ENCODE results near the gene XK. TPM values are rescaled to one million over a fixed set of nuclear protein-coding genes. Genes with fewer than 3 reads are reported as not detected.

XK gene
- total RNA-seq, 1 experiment from 2014 or later, result 0.04 TPM

DNA sequence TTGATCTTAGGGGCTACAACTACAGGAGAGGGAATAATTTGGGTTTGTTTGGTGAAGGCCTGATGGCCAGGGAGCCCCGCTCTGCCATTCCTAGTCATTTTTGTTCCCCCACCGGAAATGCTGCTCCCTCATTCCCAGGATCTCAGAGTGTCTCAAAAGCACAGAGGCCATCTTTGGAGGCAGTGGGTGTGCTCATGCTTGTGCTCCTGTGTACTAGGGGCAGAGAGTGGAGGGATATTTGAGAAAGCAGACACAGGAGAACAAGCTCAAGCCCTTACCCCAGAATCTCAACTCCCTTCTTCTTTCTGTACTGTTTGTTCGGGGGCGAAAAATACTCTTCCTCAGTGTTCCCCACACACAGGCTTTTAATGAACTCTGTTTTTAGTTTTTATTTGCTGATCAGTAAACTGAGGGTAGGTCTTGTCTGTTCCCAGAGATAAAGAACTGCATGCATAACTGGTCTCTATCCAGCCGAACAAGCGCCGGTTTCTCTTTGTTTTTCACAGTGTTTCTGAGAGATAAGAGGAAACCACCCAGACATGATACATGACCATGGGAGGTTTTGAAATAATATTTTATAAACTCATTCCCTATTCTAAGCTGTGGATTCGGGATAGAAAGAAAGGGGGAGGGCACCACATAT is 32.9 kb upstream of the XK start:
- no peaks in the 10 kb centered on the region for H3K27me3 ChIP-seq (ENCODE audit: low read length)
- H3K4me1 ChIP-seq (ENCODE audit: low read length), result no peaks in the 10 kb centered on the region
- H3K4me3 ChIP-seq (ENCODE audit: low read length), result no peak overlapping the region
- no peak overlapping the region for H3K4me2 ChIP-seq (ENCODE audit: low read depth, low read length, poor library complexity, severe bottlenecking)
- no peak overlapping the region for H3K9ac ChIP-seq (ENCODE audit: low read length)
- no peak overlapping the region for H3K27ac ChIP-seq (ENCODE audit: low read length)
- H2AFZ ChIP-seq (ENCODE audit: low read length), result no peak overlapping the region
- no peak for DNase-seq
- no peaks in the 10 kb centered on the region for H3K79me2 ChIP-seq (ENCODE audit: low read length)
- no peaks in the 10 kb centered on the region for H3K9me2 ChIP-seq (replicated peaks; ENCODE audit: insufficient read depth, low read length)
- H3K36me3 ChIP-seq (ENCODE audit: insufficient read depth, low read length), result no peaks in the 10 kb centered on the region
- no peaks in the 10 kb centered on the region for H3K9me3 ChIP-seq (ENCODE audit: low read length)
- H4K20me1 ChIP-seq (ENCODE audit: insufficient read depth, low read depth, low read length), result no peaks in the 10 kb centered on the region

GRCh38 chrX:37653397-37654085 is 32.0 kb upstream of the XK start:
- Histone ChIP-seq H2AFZ (ENCODE audit: low read length) (no peak overlapping the region), H3K27ac (ENCODE audit: low read length) (no peak overlapping the region), H3K4me1 (ENCODE audit: low read length) (no peaks in the 10 kb centered on the region), H3K9me2 (replicated peaks; ENCODE audit: insufficient read depth, low read length) (no peaks in the 10 kb centered on the region), H3K79me2 (ENCODE audit: low read length) (no peaks in the 10 kb centered on the region), H4K20me1 (ENCODE audit: insufficient read depth, low read depth, low read length) (no peaks in the 10 kb centered on the region), H3K27me3 (ENCODE audit: low read length) (no peaks in the 10 kb centered on the region), H3K4me2 (ENCODE audit: low read depth, low read length, poor library complexity, severe bottlenecking) (no peak overlapping the region), H3K9me3 (ENCODE audit: low read length) (no peaks in the 10 kb centered on the region), H3K4me3 (ENCODE audit: low read length) (no peak overlapping the region), H3K9ac (ENCODE audit: low read length) (no peak overlapping the region), H3K36me3 (ENCODE audit: insufficient read depth, low read length) (no peaks in the 10 kb centered on the region)
- no peak for DNase-seq

DNA sequence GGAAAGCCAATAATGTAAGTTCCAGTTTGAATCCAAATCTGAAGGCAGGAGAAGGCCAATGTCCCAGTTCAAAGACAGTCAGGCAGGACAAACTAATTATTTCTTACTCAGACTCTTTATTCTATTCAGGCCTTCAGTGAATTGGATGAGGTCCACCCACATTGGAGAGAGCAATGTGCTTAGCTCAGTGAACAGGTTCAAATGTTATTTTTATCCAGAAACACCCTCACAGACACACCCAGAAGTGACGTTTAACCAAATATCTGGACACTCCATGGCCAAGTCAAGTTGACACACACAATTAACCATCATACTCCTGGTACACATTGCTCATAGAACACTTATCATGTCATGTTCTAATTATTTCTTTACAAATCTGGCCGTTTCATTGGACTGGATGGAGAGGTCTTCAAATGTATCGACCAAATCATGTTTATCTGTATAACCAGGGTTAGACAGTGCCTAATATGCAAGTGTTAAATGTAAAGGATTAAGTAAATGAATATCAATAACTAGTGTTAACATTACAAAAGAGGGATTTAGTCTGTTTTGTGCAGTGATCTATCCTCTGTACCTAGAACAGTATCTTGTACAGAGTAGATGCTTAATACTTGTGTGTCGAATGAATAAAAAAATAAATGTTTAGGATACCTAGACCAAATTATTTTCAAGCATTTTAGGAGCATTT is 27.1 kb upstream of the XK start:
- DNase-seq, result no peak
- no peaks in the 10 kb centered on the region for H4K20me1 ChIP-seq (ENCODE audit: insufficient read depth, low read depth, low read length)
- H2AFZ ChIP-seq (ENCODE audit: low read length), result no peak overlapping the region
- H3K27ac ChIP-seq (ENCODE audit: low read length), result no peak overlapping the region
- no peaks in the 10 kb centered on the region for H3K9me3 ChIP-seq (ENCODE audit: low read length)
- no peaks in the 10 kb centered on the region for H3K9me2 ChIP-seq (replicated peaks; ENCODE audit: insufficient read depth, low read length)
- H3K9ac ChIP-seq (ENCODE audit: low read length), result no peak overlapping the region
- no peaks in the 10 kb centered on the region for H3K36me3 ChIP-seq (ENCODE audit: insufficient read depth, low read length)
- no peaks in the 10 kb centered on the region for H3K27me3 ChIP-seq (ENCODE audit: low read length)
- H3K79me2 ChIP-seq (ENCODE audit: low read length), result no peaks in the 10 kb centered on the region
- no peak overlapping the region for H3K4me2 ChIP-seq (ENCODE audit: low read depth, low read length, poor library complexity, severe bottlenecking)
- H3K4me1 ChIP-seq (ENCODE audit: low read length), result 0 out of 2 replicates have a peak, but pooled peaks cover 2% of the 10 kb centered on the region
- H3K4me3 ChIP-seq (ENCODE audit: low read length), result no peak overlapping the region

GRCh38 chrX:37659047-37659446 is 26.5 kb upstream of the XK start:
- no peak overlapping the region for H3K9ac ChIP-seq (ENCODE audit: low read length)
- no peaks in the 10 kb centered on the region for H3K79me2 ChIP-seq (ENCODE audit: low read length)
- H3K36me3 ChIP-seq (ENCODE audit: insufficient read depth, low read length), result no peaks in the 10 kb centered on the region

GRCh38 chrX:37662181-37662580 is 23.4 kb upstream of the XK start:
- no peaks in the 10 kb centered on the region for H3K36me3 ChIP-seq (ENCODE audit: insufficient read depth, low read length)
- no peaks in the 10 kb centered on the region for H4K20me1 ChIP-seq (ENCODE audit: insufficient read depth, low read depth, low read length)
- H3K27me3 ChIP-seq (ENCODE audit: low read length), result no peaks in the 10 kb centered on the region
- H3K4me2 ChIP-seq (ENCODE audit: low read depth, low read length, poor library complexity, severe bottlenecking), result no peak overlapping the region
- no peaks in the 10 kb centered on the region for H3K79me2 ChIP-seq (ENCODE audit: low read length)
- H3K4me3 ChIP-seq (ENCODE audit: low read length), result no peak overlapping the region
- no peaks in the 10 kb centered on the region for H3K9me2 ChIP-seq (replicated peaks; ENCODE audit: insufficient read depth, low read length)
- H2AFZ ChIP-seq (ENCODE audit: low read length), result no peak overlapping the region
- H3K4me1 ChIP-seq (ENCODE audit: low read length), result 0 out of 2 replicates have a peak, but pooled peaks cover 2% of the 10 kb centered on the region
- H3K27ac ChIP-seq (ENCODE audit: low read length), result no peak overlapping the region
- no peaks in the 10 kb centered on the region for H3K9me3 ChIP-seq (ENCODE audit: low read length)
- DNase-seq, result no peak
- H3K9ac ChIP-seq (ENCODE audit: low read length), result no peak overlapping the region

More at GRCh38 chrX:37659047-37659446, 26.5 kb upstream of the XK start:
- Histone ChIP-seq H3K4me1 (ENCODE audit: low read length) (0 out of 2 replicates have a peak, but pooled peaks cover 2% of the 10 kb centered on the region), H3K27ac (ENCODE audit: low read length) (no peak overlapping the region), H3K9me2 (replicated peaks; ENCODE audit: insufficient read depth, low read length) (no peaks in the 10 kb centered on the region), H3K4me2 (ENCODE audit: low read depth, low read length, poor library complexity, severe bottlenecking) (no peak overlapping the region), H2AFZ (ENCODE audit: low read length) (no peak overlapping the region), H3K9me3 (ENCODE audit: low read length) (no peaks in the 10 kb centered on the region), H3K4me3 (ENCODE audit: low read length) (no peak overlapping the region), H4K20me1 (ENCODE audit: insufficient read depth, low read depth, low read length) (no peaks in the 10 kb centered on the region), H3K27me3 (ENCODE audit: low read length) (no peaks in the 10 kb centered on the region)
- no peak for DNase-seq

GRCh38 chrX:37666516-37666915 is 19.1 kb upstream of the XK start:
- no peak overlapping the region for H3K9ac ChIP-seq (ENCODE audit: low read length)
- H2AFZ ChIP-seq (ENCODE audit: low read length), result no peak overlapping the region
- H4K20me1 ChIP-seq (ENCODE audit: insufficient read depth, low read depth, low read length), result no peaks in the 10 kb centered on the region
- H3K4me2 ChIP-seq (ENCODE audit: low read depth, low read length, poor library complexity, severe bottlenecking), result no peak overlapping the region
- no peak for DNase-seq
- H3K27me3 ChIP-seq (ENCODE audit: low read length), result no peaks in the 10 kb centered on the region
- no peak overlapping the region for H3K4me3 ChIP-seq (ENCODE audit: low read length)
- no peaks in the 10 kb centered on the region for H3K9me3 ChIP-seq (ENCODE audit: low read length)
- no peaks in the 10 kb centered on the region for H3K4me1 ChIP-seq (ENCODE audit: low read length)
- H3K36me3 ChIP-seq (ENCODE audit: insufficient read depth, low read length), result no peaks in the 10 kb centered on the region
- H3K79me2 ChIP-seq (ENCODE audit: low read length), result no peaks in the 10 kb centered on the region
- H3K9me2 ChIP-seq (replicated peaks; ENCODE audit: insufficient read depth, low read length), result no peaks in the 10 kb centered on the region
- no peak overlapping the region for H3K27ac ChIP-seq (ENCODE audit: low read length)

- H2AFZ ChIP-seq (ENCODE audit: low read length), result no peak overlapping the region
- H4K20me1 ChIP-seq (ENCODE audit: insufficient read depth, low read depth, low read length), result no peaks in the 10 kb centered on the region
- no peaks in the 10 kb centered on the region for H3K79me2 ChIP-seq (ENCODE audit: low read length)
- no peaks in the 10 kb centered on the region for H3K9me2 ChIP-seq (replicated peaks; ENCODE audit: insufficient read depth, low read length)
- no peak overlapping the region for H3K4me3 ChIP-seq (ENCODE audit: low read length)
- H3K36me3 ChIP-seq (ENCODE audit: insufficient read depth, low read length), result no peaks in the 10 kb centered on the region
- no peak for DNase-seq
- H3K9me3 ChIP-seq (ENCODE audit: low read length), result no peaks in the 10 kb centered on the region
- H3K27me3 ChIP-seq (ENCODE audit: low read length), result no peaks in the 10 kb centered on the region
- no peak overlapping the region for H3K27ac ChIP-seq (ENCODE audit: low read length)
- no peak overlapping the region for H3K4me2 ChIP-seq (ENCODE audit: low read depth, low read length, poor library complexity, severe bottlenecking)
- H3K4me1 ChIP-seq (ENCODE audit: low read length), result no peaks in the 10 kb centered on the region
- H3K9ac ChIP-seq (ENCODE audit: low read length), result no peak overlapping the region
Observed at GRCh38 chrX:37667141-37667540, 18.4 kb upstream of the XK start.

DNA sequence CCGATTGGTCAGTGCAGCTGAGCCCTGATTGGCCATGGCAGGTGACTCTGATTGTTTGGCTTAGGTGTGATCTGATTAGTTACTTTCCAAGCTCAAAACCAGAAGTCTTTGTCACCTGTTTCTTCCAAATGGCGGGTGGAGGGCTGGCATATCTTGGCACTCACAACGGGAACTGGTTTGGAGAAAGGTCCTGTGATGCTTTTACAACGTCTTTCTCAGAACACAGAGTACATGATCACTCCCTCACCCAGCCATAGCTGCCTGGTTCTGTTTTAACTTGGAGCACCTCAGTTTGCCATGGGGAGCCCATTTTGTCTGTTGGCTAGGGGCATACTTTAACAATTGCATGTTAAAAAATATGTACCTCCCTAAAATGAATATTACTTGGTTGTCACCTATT is 13.0 kb upstream of the XK start:
- H3K9me3 ChIP-seq (ENCODE audit: low read length), result no peaks in the 10 kb centered on the region
- no peaks in the 10 kb centered on the region for H4K20me1 ChIP-seq (ENCODE audit: insufficient read depth, low read depth, low read length)
- no peak for DNase-seq
- no peak overlapping the region for H3K27ac ChIP-seq (ENCODE audit: low read length)
- no peak overlapping the region for H3K4me3 ChIP-seq (ENCODE audit: low read length)
- no peak overlapping the region for H3K9ac ChIP-seq (ENCODE audit: low read length)
- no peaks in the 10 kb centered on the region for H3K27me3 ChIP-seq (ENCODE audit: low read length)
- H3K4me2 ChIP-seq (ENCODE audit: low read depth, low read length, poor library complexity, severe bottlenecking), result no peak overlapping the region
- no peaks in the 10 kb centered on the region for H3K4me1 ChIP-seq (ENCODE audit: low read length)
- H3K79me2 ChIP-seq (ENCODE audit: low read length), result no peaks in the 10 kb centered on the region
- H3K36me3 ChIP-seq (ENCODE audit: insufficient read depth, low read length), result no peaks in the 10 kb centered on the region
- no peaks in the 10 kb centered on the region for H3K9me2 ChIP-seq (replicated peaks; ENCODE audit: insufficient read depth, low read length)
- H2AFZ ChIP-seq (ENCODE audit: low read length), result no peak overlapping the region

Measured in Karpas-422 (cell line).